HK-2 (cell line): Measurements from ENCODE around the gene DGLUCY.
"Not testable (repeated sequence)": the region's sequence is repeated elsewhere in the genome, so short reads cannot be mapped to it uniquely, and the experiment has no call there.

Experiments used
- DNase-seq: peaks from one replicate; pipeline ENCODE4 v3.0.0-alpha.2; 2018; ENCODE audit not compliant: unreplicated experiment

The DGLUCY gene

GRCh38 chr14:91108941-91109611 lies 4.8 kb upstream of the DGLUCY start:
- no peak for DNase-seq

GRCh38 chr14:91111443-91111842 lies 2.4 kb upstream of the DGLUCY start:
- no peak for DNase-seq

GRCh38 chr14:91112194-91112593 lies 1.7 kb upstream of the DGLUCY start:
- no peak for DNase-seq

- peak; percentile 76 for DNase-seq
Measured at GRCh38 chr14:91114079-91115065, 499 bp downstream of the DGLUCY start.

- no peak for DNase-seq
Measured at GRCh38 chr14:91115986-91116770, 2.3 kb downstream of the DGLUCY start.

- DNase-seq, result no peak
Measured at GRCh38 chr14:91116913-91117588, 3.2 kb downstream of the DGLUCY start.

GRCh38 chr14:91117960-91118359 lies 4.1 kb downstream of the DGLUCY start:
- DNase-seq, result no peak

- DNase-seq, result no peak
Measured at GRCh38 chr14:91118511-91119068, 4.7 kb downstream of the DGLUCY start.

GRCh38 chr14:91119556-91120311 lies 5.9 kb downstream of the DGLUCY start:
- peak; percentile 64 for DNase-seq

- DNase-seq, result no peak
Measured at GRCh38 chr14:91123201-91123600, 9.3 kb downstream of the DGLUCY start.

GRCh38 chr14:91124406-91125270 lies 10.8 kb downstream of the DGLUCY start:
- DNase-seq, result not testable (repeated sequence)

GRCh38 chr14:91125271-91125660 lies 11.4 kb downstream of the DGLUCY start:
- no peak for DNase-seq

- no peak for DNase-seq
Measured at GRCh38 chr14:91125801-91126200, 11.9 kb downstream of the DGLUCY start.

GRCh38 chr14:91126761-91127160 lies 12.9 kb downstream of the DGLUCY start:
- DNase-seq, result no peak

GRCh38 chr14:91127401-91127801 lies 13.5 kb downstream of the DGLUCY start:
- no peak for DNase-seq

GRCh38 chr14:91127924-91128323 lies 14.1 kb downstream of the DGLUCY start:
- DNase-seq, result no peak

GRCh38 chr14:91128699-91129098 lies 14.8 kb downstream of the DGLUCY start:
- no peak for DNase-seq

GRCh38 chr14:91129261-91129660 lies 15.4 kb downstream of the DGLUCY start:
- no peak for DNase-seq

GRCh38 chr14:91135039-91135438 lies 21.2 kb downstream of the DGLUCY start:
- no peak for DNase-seq
